ENCODE data around the gene BCL2L13. TPM values are rescaled to one million over a fixed set of nuclear protein-coding genes. Genes with fewer than 3 reads are reported as not detected.
"Not testable (repeated sequence)": the region's sequence is repeated elsewhere in the genome, so short reads cannot be mapped to it uniquely, and the experiment has no call there.

Gene BCL2L13
- total RNA-seq, 1 experiment from 2014 or later: 44.0 TPM

GRCh38 chr22:17665248-17665647, 26.7 kb downstream of the BCL2L13 start:
- in situ Hi-C loops (cut with HindIII; ENCODE audit: low pct_unique_long_range_greater_than_20kb, low sequenced_read_pairs) (no loop called here), intact Hi-C loops (cut with micrococcal nuclease; ENCODE audit: unreplicated experiment) (no loop called here)
- no TSS peak for BruUV-seq (replicated peaks)
- DNase-seq (ENCODE audit: low read depth, low spot score) (no peak), ATAC-seq (no peak)
- Histone ChIP-seq H3K4me3 (ENCODE audit: low read depth in 2 of 2, low read length in 2 of 2) (no peak overlapping the region), H3K36me3 (ENCODE audit: control insufficient read depth, insufficient read depth, low read length) (peaks cover 3% of the 10 kb centered on the region; the same call in 1 of the 2 replicates), H3K27me3 (ENCODE audit: control insufficient read depth, insufficient read depth, low read length) (no peaks in the 10 kb centered on the region), H3K27ac (ENCODE audit: low read length) (no peak overlapping the region), H3K4me1 (ENCODE audit: control insufficient read depth, insufficient read depth, low read length) (no peaks in the 10 kb centered on the region), H3K9me3 (ENCODE audit: control insufficient read depth, insufficient read depth, low read depth, low read length) (no peaks in the 10 kb centered on the region)
- CTCF ChIA-PET: no interaction called here
- POLR2A ChIA-PET: no interaction called here
- TF ChIP-seq CTCF (IDR thresholded peaks at IDR 0.05) (no peak), POLR2AphosphoS5 (IDR thresholded peaks at IDR 0.05; ENCODE audit: low read depth, low read length) (no peak), SIN3A (IDR thresholded peaks at IDR 0.05; ENCODE audit: borderline replicate concordance, insufficient read depth, low read depth, low read length) (no peak), TCF7L2 (IDR thresholded peaks at IDR 0.05; ENCODE audit: low read depth, low read length) (no peak), REST (IDR thresholded peaks at IDR 0.05; ENCODE audit: insufficient read depth in 1 of 2, low read depth in 2 of 2, low read length in 1 of 2) (no peak)

GRCh38 chr22:17665854-17666253, 27.3 kb downstream of the BCL2L13 start:
- no peaks in the 10 kb centered on the region for H3K4me1 ChIP-seq (ENCODE audit: control insufficient read depth, insufficient read depth, low read length)
- no peaks in the 10 kb centered on the region for H3K27me3 ChIP-seq (ENCODE audit: control insufficient read depth, insufficient read depth, low read length)
- no peak for ATAC-seq
- in situ Hi-C loops (cut with HindIII; ENCODE audit: low pct_unique_long_range_greater_than_20kb, low sequenced_read_pairs): no loop called here
- no peak overlapping the region for H3K27ac ChIP-seq (ENCODE audit: low read length)
- H3K36me3 ChIP-seq (ENCODE audit: control insufficient read depth, insufficient read depth, low read length): peaks cover 3% of the 10 kb centered on the region; the same call in 1 of the 2 replicates
- intact Hi-C loops (cut with micrococcal nuclease; ENCODE audit: unreplicated experiment): no loop called here
- ChIA-PET POLR2A (no interaction called here), CTCF (no interaction called here)
- H3K4me3 ChIP-seq (ENCODE audit: low read depth in 2 of 2, low read length in 2 of 2): no peak overlapping the region
- DNase-seq (ENCODE audit: low read depth, low spot score): no peak
- BruUV-seq (replicated peaks): no TSS peak
- H3K9me3 ChIP-seq (ENCODE audit: control insufficient read depth, insufficient read depth, low read depth, low read length): no peaks in the 10 kb centered on the region
- TF ChIP-seq POLR2AphosphoS5 (IDR thresholded peaks at IDR 0.05; ENCODE audit: low read depth, low read length): no peak
- no peak for TF ChIP-seq REST (IDR thresholded peaks at IDR 0.05; ENCODE audit: insufficient read depth in 1 of 2, low read depth in 2 of 2, low read length in 1 of 2)
- no peak for TF ChIP-seq CTCF (IDR thresholded peaks at IDR 0.05)
- TF ChIP-seq SIN3A (IDR thresholded peaks at IDR 0.05; ENCODE audit: borderline replicate concordance, insufficient read depth, low read depth, low read length): no peak
- TF ChIP-seq TCF7L2 (IDR thresholded peaks at IDR 0.05; ENCODE audit: low read depth, low read length): no peak

- H3K4me1 ChIP-seq (ENCODE audit: control insufficient read depth, insufficient read depth, low read length); H3K36me3 ChIP-seq (ENCODE audit: control insufficient read depth, insufficient read depth, low read length); H3K27ac ChIP-seq (ENCODE audit: low read length); DNase-seq (ENCODE audit: low read depth, low spot score); H3K9me3 ChIP-seq (ENCODE audit: control insufficient read depth, insufficient read depth, low read depth, low read length); in situ Hi-C loops (cut with HindIII; ENCODE audit: low pct_unique_long_range_greater_than_20kb, low sequenced_read_pairs); ATAC-seq; CTCF ChIA-PET; H3K4me3 ChIP-seq (ENCODE audit: low read depth in 2 of 2, low read length in 2 of 2); intact Hi-C loops (cut with micrococcal nuclease; ENCODE audit: unreplicated experiment); BruUV-seq (replicated peaks); H3K27me3 ChIP-seq (ENCODE audit: control insufficient read depth, insufficient read depth, low read length): not testable (repeated sequence)
- POLR2A ChIA-PET: interaction anchor here (0.6 to 0.7 kb wide), 2 partner anchors 39 to 155 kb away, joined by 3 to 5 read pairs; no protein-coding TSS in a partner anchor
Measured at GRCh38 chr22:17671521-17672092, 33.0 kb downstream of the BCL2L13 start.
